WERI-Rb-1 (cell line): ENCODE measurements around the gene SLC19A1.

Experiments
- DNase-seq: peaks from one replicate; pipeline ENCODE4 v3.0.0-alpha.2; 2020
- H3K27ac ChIP-seq: fragments of 250-450 bp; sonication (Bioruptor Pico); 2 replicates; pipeline ENCODE4 v1.5.1; 2020; ENCODE audit warnings: mild to moderate bottlenecking, moderate library complexity
- H3K27me3 ChIP-seq: fragments of 250-450 bp; sonication (Bioruptor Pico); 2 replicates; pipeline ENCODE4 v1.5.1; 2021; ENCODE audit warnings: mild to moderate bottlenecking, low read depth, moderate library complexity; ENCODE audit not compliant: insufficient read depth, severe bottlenecking
- H3K36me3 ChIP-seq: fragments of 250-450 bp; sonication (Bioruptor Pico); 2 replicates; pipeline ENCODE4 v1.5.1; 2020; ENCODE audit warnings: mild to moderate bottlenecking, moderate library complexity
- H3K4me3 ChIP-seq: 2 replicates; pipeline ENCODE4 v1.5.1; 2011; ENCODE audit warnings: low read depth, mild to moderate bottlenecking, control low read depth, low read length
- H3K9me3 ChIP-seq: fragments of 250-450 bp; sonication (Bioruptor Pico); 2 replicates; pipeline ENCODE4 v1.5.1; 2021; ENCODE audit warnings: mild to moderate bottlenecking, moderate library complexity; ENCODE audit not compliant: severe bottlenecking
- CTCF ChIP-seq: IDR thresholded peaks from 2 replicates; pipeline ENCODE4 v1.5.1; 2011; ENCODE audit warnings: low read depth, mild to moderate bottlenecking, control low read depth, inconsistent platforms, low read length

SLC19A1 gene

GRCh38 chr21:45464309-45464708 is 77.9 kb downstream of the SLC19A1 start:
- Histone ChIP-seq H3K36me3 (no peaks in the 10 kb centered on the region), H3K27me3 (no peaks in the 10 kb centered on the region), H3K27ac (no peak overlapping the region), H3K9me3 (peaks cover 8% of the 10 kb centered on the region), H3K4me3 (no peak overlapping the region)
- no peak for DNase-seq
- no peak for TF ChIP-seq CTCF

GRCh38 chr21:45463871-45464270 is 78.4 kb downstream of the SLC19A1 start:
- TF ChIP-seq CTCF = no peak
- DNase-seq = no peak
- Histone ChIP-seq H3K27ac (no peak overlapping the region), H3K27me3 (no peaks in the 10 kb centered on the region), H3K9me3 (peaks cover 8% of the 10 kb centered on the region), H3K4me3 (no peak overlapping the region), H3K36me3 (no peaks in the 10 kb centered on the region)

GRCh38 chr21:45461806-45462341 is 80.4 kb downstream of the SLC19A1 start:
- no peak for DNase-seq
- H3K36me3 ChIP-seq = no peaks in the 10 kb centered on the region
- no peak overlapping the region for H3K27ac ChIP-seq
- TF ChIP-seq CTCF = no peak
- no peak overlapping the region for H3K4me3 ChIP-seq
- no peaks in the 10 kb centered on the region for H3K27me3 ChIP-seq
- peaks cover 8% of the 10 kb centered on the region for H3K9me3 ChIP-seq

- Histone ChIP-seq H3K36me3 (no peaks in the 10 kb centered on the region), H3K4me3 (no peak overlapping the region), H3K27me3 (no peaks in the 10 kb centered on the region), H3K9me3 (peaks cover 8% of the 10 kb centered on the region), H3K27ac (no peak overlapping the region)
- no peak for TF ChIP-seq CTCF
- no peak for DNase-seq
Observed at GRCh38 chr21:45461369-45461750, 80.9 kb downstream of the SLC19A1 start.

- Histone ChIP-seq H3K4me3 (no peak overlapping the region), H3K27ac (no peak overlapping the region), H3K27me3 (no peaks in the 10 kb centered on the region), H3K9me3 (peaks cover 8% of the 10 kb centered on the region), H3K36me3 (no peaks in the 10 kb centered on the region)
- no peak for TF ChIP-seq CTCF
- DNase-seq = no peak
Observed at GRCh38 chr21:45460611-45461368, 81.5 kb downstream of the SLC19A1 start.
